Gastrocnemius medialis (tissue), 4 donors: ENCODE measurements around the gene IGF1R. TPM values are rescaled to one million over a fixed set of nuclear protein-coding genes. Genes with fewer than 3 reads are reported as not detected.

ENCODE experiments used
- ATAC-seq, 2 donors: fragments of 150-250 bp; one replicate each; pipeline ENCODE4 v1.9.1; 2016
- DNase-seq, 2 donors: peaks; one replicate each; pipeline ENCODE4 v3.0.0-alpha.2; 2019
- H3K27ac ChIP-seq, 4 donors: fragments of 200-600 bp; sonication (generic); 1 replicate in 1 of 4; 2 replicates in 3 of 4; pipeline ENCODE4 v1.5.1; 2016 to 2018; ENCODE audit warnings: mild to moderate bottlenecking in 2 of 4, moderate library complexity in 1 of 4
- H3K27me3 ChIP-seq, 3 donors: fragments of 200-600 bp; sonication (generic) in 2 of 3; 1 replicate in 1 of 3; 2 replicates in 2 of 3; pipeline versions ENCODE4 v1.5.1 to v1.6.0; 2016 to 2019; ENCODE audit warnings: mild to moderate bottlenecking in 1 of 3, moderate library complexity in 1 of 3
- H3K36me3 ChIP-seq, 2 donors: fragments of 200-600 bp; sonication (generic) in 1 of 2; one replicate each; pipeline ENCODE4 v1.5.1; 2017 to 2018
- H3K4me1 ChIP-seq, 2 donors: fragments of 200-600 bp; sonication (generic) in 1 of 2; one replicate each; pipeline ENCODE4 v1.5.1; 2016 to 2017; ENCODE audit warnings: mild to moderate bottlenecking in 2 of 2
- H3K4me3 ChIP-seq, 4 donors: fragments of 200-600 bp; sonication (generic) in 3 of 4; 1 replicate in 1 of 4; 2 replicates in 3 of 4; pipeline ENCODE4 v1.5.1; 2016 to 2019; ENCODE audit warnings: mild to moderate bottlenecking in 2 of 4
- H3K9me3 ChIP-seq, 3 donors: fragments of 200-600 bp; sonication (generic) in 2 of 3; 1 replicate in 1 of 3; 2 replicates in 2 of 3; pipeline ENCODE4 v1.5.1; 2016 to 2019
- CTCF ChIP-seq, 5 experiments: fragments of 450-650 bp in 3 of 5; fragments of 200-600 bp in 2 of 5; sonication (generic) in 2 of 5; IDR thresholded peaks in 4 of 5; conservative IDR thresholded peaks in 1 of 5; 1 replicate in 4 of 5; 2 replicates in 1 of 5; pipeline ENCODE4 v1.5.1; 2016 to 2019; ENCODE audit warnings: antibody characterized with exemption in 5 of 5, mild to moderate bottlenecking in 3 of 5, moderate library complexity in 3 of 5
- POLR2A ChIP-seq, 2 donors: fragments of 450-650 bp; IDR thresholded peaks; one replicate each; pipeline ENCODE4 v1.6.1; 2017; ENCODE audit warnings: antibody characterized with exemption in 2 of 2, mild to moderate bottlenecking in 2 of 2, moderate library complexity in 2 of 2
- in situ Hi-C, 4 donors: fragments of 200-750 bp; cut with MboI; loops; one replicate each; pipeline versions ENCODE4 v1.15.0 to v1.8.0; 2017; ENCODE audit warnings: low sequenced_read_pairs in 4 of 4
- intact Hi-C: fragments of 100-400 bp; cut with DNase I; formaldehyde crosslinking; loops from one replicate; pipeline ENCODE4 v1.15.1; 2023; ENCODE audit warnings: low total_unique reads
- total RNA-seq, 4 donors: library from RNA; depleted of rRNA; stranded (reverse); fragments of >200 nt; gene quantifications; one replicate each; pipeline versions ENCODE4 v1.1.0 to v1.2.3, GENCODE V29; 2016

IGF1R gene
- total RNA-seq, 4 donors from 2014 or later: 10.1 to 50.4 (median 12.3) TPM

- H3K4me3 ChIP-seq: no peak overlapping the region
- TF ChIP-seq POLR2A (IDR thresholded peaks at IDR 0.05): no peak
- no peak for TF ChIP-seq CTCF (IDR thresholded peaks at IDR 0.05 in 4 of 5, conservative IDR thresholded peaks at IDR 0.05 in 1 of 5)
- intact Hi-C loops: no loop called here
- ATAC-seq: no peak
- H3K27me3 ChIP-seq: no peaks in the 10 kb centered on the region
- no peaks in the 10 kb centered on the region for H3K9me3 ChIP-seq
- H3K4me1 ChIP-seq: peaks cover 21 to 22% of the 10 kb centered on the region in 2 donors
- in situ Hi-C loops: no loop called here
- H3K36me3 ChIP-seq: no peaks in the 10 kb centered on the region
- no peak for DNase-seq
- no peak overlapping the region for H3K27ac ChIP-seq
Observed at GRCh38 chr15:98986281-98986680, 337.9 kb downstream of the IGF1R start.

GRCh38 chr15:98994892-98995291 lies 346.6 kb downstream of the IGF1R start:
- no peak overlapping the region for H3K4me3 ChIP-seq
- TF ChIP-seq POLR2A (IDR thresholded peaks at IDR 0.05) (no peak), CTCF (IDR thresholded peaks at IDR 0.05 in 4 of 5, conservative IDR thresholded peaks at IDR 0.05 in 1 of 5) (no peak)
- H3K4me1 ChIP-seq: peaks cover 14 to 22% of the 10 kb centered on the region in 2 donors
- no peak overlapping the region for H3K27ac ChIP-seq
- intact Hi-C loops: no loop called here
- in situ Hi-C loops: no loop called here
- H3K36me3 ChIP-seq: no peaks in the 10 kb centered on the region
- H3K9me3 ChIP-seq: no peaks in the 10 kb centered on the region
- DNase-seq: no peak
- no peak for ATAC-seq
- no peaks in the 10 kb centered on the region for H3K27me3 ChIP-seq

- ATAC-seq (no peak), DNase-seq (no peak)
- intact Hi-C loops: no loop called here
- peaks cover 14 to 22% of the 10 kb centered on the region in 2 donors for H3K4me1 ChIP-seq
- no peak for TF ChIP-seq CTCF (IDR thresholded peaks at IDR 0.05 in 4 of 5, conservative IDR thresholded peaks at IDR 0.05 in 1 of 5)
- TF ChIP-seq POLR2A (IDR thresholded peaks at IDR 0.05): no peak
- H3K4me3 ChIP-seq: no peak overlapping the region
- H3K27me3 ChIP-seq: no peaks in the 10 kb centered on the region
- no peak overlapping the region for H3K27ac ChIP-seq
- H3K36me3 ChIP-seq: no peaks in the 10 kb centered on the region
- H3K9me3 ChIP-seq: no peaks in the 10 kb centered on the region
- in situ Hi-C loops: no loop called here
Observed at GRCh38 chr15:98996169-98996568, 347.8 kb downstream of the IGF1R start.

- DNase-seq (no peak), ATAC-seq (no peak)
- Histone ChIP-seq H3K4me3 (no peak overlapping the region), H3K27me3 (no peaks in the 10 kb centered on the region), H3K27ac (peak overlapping the region in 1 of 4 donors; percentile 71), H3K36me3 (no peaks in the 10 kb centered on the region), H3K9me3 (no peaks in the 10 kb centered on the region), H3K4me1 (peaks cover 14 to 22% of the 10 kb centered on the region in 2 donors)
- intact Hi-C loops (no loop called here), in situ Hi-C loops (no loop called here)
- no peak for TF ChIP-seq POLR2A (IDR thresholded peaks at IDR 0.05)
- no peak for TF ChIP-seq CTCF (IDR thresholded peaks at IDR 0.05 in 4 of 5, conservative IDR thresholded peaks at IDR 0.05 in 1 of 5)
Observed at GRCh38 chr15:98996624-98997023, 348.3 kb downstream of the IGF1R start.

GRCh38 chr15:98997312-98997711 lies 349.0 kb downstream of the IGF1R start:
- no peaks in the 10 kb centered on the region for H3K36me3 ChIP-seq
- TF ChIP-seq POLR2A (IDR thresholded peaks at IDR 0.05): no peak
- TF ChIP-seq CTCF (IDR thresholded peaks at IDR 0.05 in 4 of 5, conservative IDR thresholded peaks at IDR 0.05 in 1 of 5): no peak
- DNase-seq: peak in 1 of 2 donors; percentile 35
- H3K27me3 ChIP-seq: no peaks in the 10 kb centered on the region
- no peak overlapping the region for H3K4me3 ChIP-seq
- peaks cover 14 to 22% of the 10 kb centered on the region in 2 donors for H3K4me1 ChIP-seq
- intact Hi-C loops: no loop called here
- H3K27ac ChIP-seq: peak overlapping the region; percentile 70 to 81 (median 71)
- no peaks in the 10 kb centered on the region for H3K9me3 ChIP-seq
- peak; percentile 80 to 93 for ATAC-seq
- in situ Hi-C loops: no loop called here
